H1 (cell line): ENCODE measurements around the gene SIK3. TPM values are rescaled to one million over a fixed set of nuclear protein-coding genes. Genes with fewer than 3 reads are reported as not detected.

Experiments used
- CTCF ChIA-PET: fragments of 300-600 bp; sonication (Branson Sonifier 250); formaldehyde crosslinking; loops from one replicate; lab custom pipeline; 2021; ENCODE audit not compliant: partially characterized antibody; lab: Charles Lee
- POLR2A ChIA-PET: fragments of 300-600 bp; sonication (Branson Sonifier 250); formaldehyde crosslinking; loops from one replicate; lab custom pipeline; 2021; ENCODE audit warnings: inconsistent platforms; ENCODE audit not compliant: partially characterized antibody; lab: Charles Lee
- DNase-seq, 2 experiments: peaks; one replicate each; pipeline versions ENCODE4 v3.0.0 to v3.0.0-alpha.2; 2010 to 2022; ENCODE audit warnings: low spot score in 2 of 2, low read depth in 1 of 2, mixed read lengths in 1 of 2
- FAIRE-seq: peaks from 2 replicates; lab custom pipeline; 2011; peaks lifted over from hg19 to GRCh38; lab: Jason Lieb, UNC
- H2AFZ ChIP-seq: 2 replicates; pipeline ENCODE4 v1.8.1; 2012; ENCODE audit warnings: low read length, inconsistent platforms
- H2AK5ac ChIP-seq: 2 replicates; pipeline ENCODE4 v1.6.1; 2013; ENCODE audit warnings: low read depth, low read length
- H2BK120ac ChIP-seq: replicated peaks from 2 replicates; pipeline ENCODE3; 2013; ENCODE audit warnings: low read depth, low read length, inconsistent platforms
- H2BK12ac ChIP-seq: 2 replicates; pipeline ENCODE4 v1.6.1; 2013; ENCODE audit warnings: low read depth, low read length
- H2BK15ac ChIP-seq: 2 replicates; pipeline ENCODE4 v1.6.1; 2013; ENCODE audit warnings: low read length
- H2BK20ac ChIP-seq: 2 replicates; pipeline ENCODE4 v1.6.1; 2013; ENCODE audit warnings: low read length
- H2BK5ac ChIP-seq: 2 replicates; pipeline ENCODE4 v1.6.1; 2013; ENCODE audit warnings: low read depth, low read length
- H3K14ac ChIP-seq: 2 replicates; pipeline ENCODE4 v1.6.1; 2013; ENCODE audit warnings: inconsistent platforms; ENCODE audit not compliant: insufficient read length
- H3K18ac ChIP-seq: 2 replicates; pipeline ENCODE4 v1.6.1; 2013; ENCODE audit warnings: low read length; ENCODE audit errors: extremely low read depth
- H3K23ac ChIP-seq: 2 replicates; pipeline ENCODE4 v1.6.1; 2013; ENCODE audit warnings: inconsistent platforms; ENCODE audit not compliant: insufficient read length
- H3K23me2 ChIP-seq: 2 replicates; pipeline ENCODE4 v1.6.1; 2013; ENCODE audit warnings: low read depth, low read length
- H3K27ac ChIP-seq: 2 replicates; pipeline ENCODE4 v1.6.1; 2011; ENCODE audit warnings: low read depth, low read length, inconsistent platforms
- H3K27me3 ChIP-seq, 4 experiments: replicated peaks in 1 of 4; 1 replicate in 1 of 4; 2 replicates in 3 of 4; pipeline versions ENCODE4 v1.6.1 to v1.8.1; 2011 to 2013; ENCODE audit warnings: low read length in 3 of 4, mild to moderate bottlenecking in 3 of 4, inconsistent platforms in 2 of 4, mixed read lengths in 2 of 4, moderate library complexity in 1 of 4; ENCODE audit not compliant: control insufficient read depth in 3 of 4, insufficient read depth in 3 of 4; ENCODE audit errors: extremely low read depth in 1 of 4
- H3K36me3 ChIP-seq, 4 experiments: 2 replicates each; pipeline versions ENCODE4 v1.6.1 to v1.8.1; 2011 to 2013; ENCODE audit warnings: mild to moderate bottlenecking in 4 of 4, low read length in 3 of 4, moderate library complexity in 2 of 4, control low read depth in 1 of 4, inconsistent platforms in 1 of 4; ENCODE audit not compliant: insufficient read depth in 4 of 4, control insufficient read depth in 2 of 4
- H3K4ac ChIP-seq: replicated peaks from 2 replicates; pipeline ENCODE3; 2013; ENCODE audit warnings: low read length, low read depth, mixed read lengths, inconsistent platforms; ENCODE audit not compliant: insufficient read length
- H3K4me1 ChIP-seq, 4 experiments: replicated peaks in 1 of 4; 1 replicate in 1 of 4; 2 replicates in 3 of 4; pipeline versions ENCODE4 v1.6.1 to v1.8.1; 2011 to 2013; ENCODE audit warnings: low read length in 3 of 4, inconsistent platforms in 2 of 4, mixed read lengths in 1 of 4; ENCODE audit not compliant: insufficient read depth in 4 of 4, control insufficient read depth in 3 of 4
- H3K4me2 ChIP-seq, 2 experiments: 2 replicates each; pipeline versions ENCODE4 v1.6.1 to v1.8.1; 2011 to 2013; ENCODE audit warnings: low read depth in 2 of 2, low read length in 2 of 2, control low read depth in 1 of 2, inconsistent platforms in 1 of 2, mild to moderate bottlenecking in 1 of 2; ENCODE audit not compliant: insufficient read depth in 1 of 2
- H3K4me3 ChIP-seq, 4 experiments: fragments of 200-600, 300-600 bp in 1 of 4; sonication (generic), shearing (Covaris generic), sonication (Bioruptor Twin) in 1 of 4; 2 replicates each; pipeline versions ENCODE4 v1.5.1 to v1.8.1; 2011 to 2016; ENCODE audit warnings: low read length in 4 of 4, low read depth in 3 of 4, control low read depth in 2 of 4, inconsistent platforms in 2 of 4, mild to moderate bottlenecking in 2 of 4, mixed read lengths in 1 of 4, moderate library complexity in 1 of 4; ENCODE audit not compliant: insufficient read depth in 2 of 4; ENCODE audit errors: extremely low read depth in 1 of 4
- H3K56ac ChIP-seq: replicated peaks from 2 replicates; pipeline ENCODE3; 2013; ENCODE audit warnings: low read depth, mild to moderate bottlenecking, mixed read lengths, low read length, inconsistent platforms; ENCODE audit not compliant: insufficient read length
- H3K79me1 ChIP-seq: 2 replicates; pipeline ENCODE4 v1.6.1; 2013; ENCODE audit warnings: low read depth, low read length, control low read depth
- H3K79me2 ChIP-seq, 2 experiments: 2 replicates each; pipeline versions ENCODE4 v1.6.1 to v1.8.1; 2012 to 2013; ENCODE audit warnings: low read length in 2 of 2, mild to moderate bottlenecking in 2 of 2, inconsistent platforms in 1 of 2; ENCODE audit not compliant: insufficient read depth in 2 of 2, control insufficient read depth in 1 of 2
- H3K9ac ChIP-seq, 4 experiments: replicated peaks in 1 of 4; 1 replicate in 1 of 4; 2 replicates in 3 of 4; pipeline versions ENCODE4 v1.6.1 to v1.8.1; 2011 to 2013; ENCODE audit warnings: low read depth in 3 of 4, low read length in 3 of 4, control low read depth in 2 of 4, mild to moderate bottlenecking in 2 of 4, moderate library complexity in 2 of 4, inconsistent platforms in 1 of 4; ENCODE audit errors: extremely low read depth in 1 of 4
- H3K9me3 ChIP-seq, 2 experiments: 2 replicates each; pipeline versions ENCODE4 v1.6.1 to v1.8.1; 2012 to 2013; ENCODE audit warnings: mild to moderate bottlenecking in 2 of 2, moderate library complexity in 2 of 2, control low read depth in 1 of 2, inconsistent platforms in 1 of 2, low read depth in 1 of 2, low read length in 1 of 2, mixed read lengths in 1 of 2; ENCODE audit not compliant: insufficient read depth in 2 of 2
- H4K20me1 ChIP-seq, 2 experiments: replicated peaks in 1 of 2; 2 replicates each; pipeline versions ENCODE3 to v1.8.1; 2011 to 2013; ENCODE audit warnings: inconsistent platforms in 2 of 2, low read length in 2 of 2, mild to moderate bottlenecking in 1 of 2; ENCODE audit not compliant: insufficient read depth in 2 of 2, control insufficient read depth in 1 of 2
- H4K5ac ChIP-seq: 2 replicates; pipeline ENCODE4 v1.6.1; 2013; ENCODE audit warnings: low read length, low read depth, mixed read lengths, inconsistent platforms; ENCODE audit not compliant: insufficient read length
- H4K8ac ChIP-seq: 2 replicates; pipeline ENCODE4 v1.8.0; 2013; ENCODE audit warnings: mild to moderate bottlenecking, moderate library complexity, low read length, inconsistent platforms; ENCODE audit not compliant: insufficient read depth; ENCODE audit errors: extremely low read depth
- H4K91ac ChIP-seq: replicated peaks from 2 replicates; pipeline ENCODE3; 2013; ENCODE audit warnings: low read length, mixed read lengths, inconsistent platforms; ENCODE audit not compliant: insufficient read length
- ATF3 ChIP-seq: IDR thresholded peaks from 2 replicates; pipeline ENCODE4 v1.6.1; 2011; ENCODE audit warnings: low read depth, mild to moderate bottlenecking, low read length; ENCODE audit not compliant: insufficient read depth
- BRCA1 ChIP-seq: IDR thresholded peaks from 2 replicates; pipeline ENCODE4 v1.6.1; 2012; ENCODE audit warnings: low read depth, low read length, improper control_type of control experiment
- CHD2 ChIP-seq: IDR thresholded peaks from 2 replicates; pipeline ENCODE4 v1.6.1; 2012; ENCODE audit warnings: low read length, improper control_type of control experiment
- CREB1 ChIP-seq: IDR thresholded peaks from 2 replicates; pipeline ENCODE4 v1.6.1; 2012; ENCODE audit warnings: inconsistent platforms
- CTBP2 ChIP-seq: IDR thresholded peaks from 2 replicates; pipeline ENCODE4 v1.7.0; 2011; ENCODE audit warnings: borderline replicate concordance, mild to moderate bottlenecking, moderate library complexity, mixed read lengths, low read length; ENCODE audit not compliant: insufficient read depth, insufficient read length
- EGR1 ChIP-seq: IDR thresholded peaks from 2 replicates; pipeline ENCODE4 v1.6.1; 2011; ENCODE audit warnings: low read depth, low read length, borderline replicate concordance
- JUND ChIP-seq: IDR thresholded peaks from 2 replicates; pipeline ENCODE4 v1.6.1; 2011; ENCODE audit warnings: mild to moderate bottlenecking, improper control_type of control experiment, low read length
- KDM4A ChIP-seq: IDR thresholded peaks from one replicate; pipeline ENCODE4 v1.7.1; 2012; ENCODE audit warnings: low read depth, mild to moderate bottlenecking, moderate library complexity, low read length, inconsistent platforms; ENCODE audit not compliant: severe bottlenecking
- MAFK ChIP-seq: IDR thresholded peaks from 2 replicates; pipeline ENCODE4 v1.6.1; 2012; ENCODE audit warnings: low read depth, mild to moderate bottlenecking, improper control_type of control experiment, low read length
- MAX ChIP-seq: IDR thresholded peaks from 2 replicates; pipeline ENCODE4 v1.6.1; 2012; ENCODE audit warnings: inconsistent platforms
- POLR2AphosphoS5 ChIP-seq: IDR thresholded peaks from 2 replicates; pipeline ENCODE4 v1.6.1; 2011; ENCODE audit warnings: low read depth, low read length
- RNF2 ChIP-seq: fragments of 200-900, 300-1000 bp; sonication (generic); IDR thresholded peaks from 2 replicates; pipeline ENCODE4 v1.7.1; 2016; ENCODE audit warnings: borderline replicate concordance, low read depth, mild to moderate bottlenecking, antibody characterized with exemption, low read length; ENCODE audit not compliant: poor library complexity, severe bottlenecking; ENCODE audit errors: missing control alignments
- SP4 ChIP-seq: IDR thresholded peaks from 2 replicates; pipeline ENCODE4 v1.6.1; 2012; ENCODE audit warnings: low read length, inconsistent platforms
- WGBS, 2 experiments: shearing (Covaris generic) in 1 of 2; methylation state at CpG; one replicate each; pipeline versions ENCODE4 v1.1.6 to v1.1.7; 2013 to 2015; ENCODE audit warnings: low lambda C conversion rate in 2 of 2, mixed read lengths in 2 of 2, inconsistent platforms in 1 of 2, low coverage in 1 of 2, missing lambda C conversion rate in 1 of 2; ENCODE audit not compliant: insufficient replicate concordance in 2 of 2, insufficient coverage in 1 of 2, insufficient read length in 1 of 2; ENCODE audit errors: extremely low coverage in 1 of 2, missing lambda C conversion rate in 1 of 2; 5-methylcytosine and 5-hydroxymethylcytosine counted together
- polyA plus RNA-seq, 7 experiments: library from polyadenylated mRNA; depleted of rRNA in 3 of 7; stranded (reverse) in 5 of 7; unstranded in 2 of 7; fragments of >200 nt in 5 of 7; fragments of 200-250 nt in 2 of 7; gene quantifications; 1 replicate in 5 of 7; 2 replicates in 1 of 7; 4 replicates in 1 of 7; pipeline versions ENCODE4 v1.2.1 to v1.2.3, GENCODE V29; 2011 to 2013; ENCODE audit warnings: missing spikeins in 2 of 7, mixed read lengths in 2 of 7
- total RNA-seq: library from RNA; stranded (reverse); fragmentation: NEBNext Ultra II Directional; extraction: Animal tissue kit (Norgen Biotek cat#: 25700); gene quantifications from 2 replicates; pipeline ENCODE4 v1.2.1, GENCODE V29; 2021

Gene SIK3
- total and polyA plus RNA-seq, 2 of the 8 experiments (the other 6 are each of a cell fraction or from before 2014, with no cell fraction given) = 19.9 to 32.1 TPM

GRCh38 chr11:116935089-116935488, 163.1 kb downstream of the SIK3 start:
- H3K23me2 ChIP-seq = no peaks in the 10 kb centered on the region; the same call in 1 of the 2 replicates
- H3K27ac ChIP-seq = no peak overlapping the region
- 100% methylated on average over 1 of the region's 1 CpG; no CpG with 5 or more reads in 1 of the 2 experiments for WGBS, 2 experiments
- peaks cover under 1 to 5% (median 4%) of the 10 kb centered on the region in 4 experiments; a peak in 4 of 7 replicates for H3K4me1 ChIP-seq
- H3K9ac ChIP-seq = no peak overlapping the region
- no peak overlapping the region for H3K18ac ChIP-seq
- H3K27me3 ChIP-seq = no peaks in the 10 kb centered on the region
- no peaks in the 10 kb centered on the region for H3K9me3 ChIP-seq
- H3K14ac ChIP-seq = no peak overlapping the region
- H3K79me2 ChIP-seq = no peaks in the 10 kb centered on the region
- no peak overlapping the region for H3K4ac ChIP-seq
- no peak overlapping the region for H3K23ac ChIP-seq
- H3K4me3 ChIP-seq = no peak overlapping the region
- H2AFZ ChIP-seq = no peak overlapping the region
- H3K4me2 ChIP-seq = no peak overlapping the region
- peaks cover 0 to 2% of the 10 kb centered on the region in 2 experiments for H4K20me1 ChIP-seq
- no peaks in the 10 kb centered on the region for H3K36me3 ChIP-seq
- no peak overlapping the region for H2AK5ac ChIP-seq
- H4K5ac ChIP-seq = no peak overlapping the region
- ChIA-PET POLR2A (no interaction called here), CTCF (no interaction called here)
- H4K91ac ChIP-seq = no peak overlapping the region
- H2BK5ac ChIP-seq = no peak overlapping the region
- H2BK20ac ChIP-seq = no peak overlapping the region
- no peak overlapping the region for H2BK120ac ChIP-seq
- FAIRE-seq (no peak), DNase-seq (no peak)
- H4K8ac ChIP-seq = no peak overlapping the region
- no peaks in the 10 kb centered on the region for H3K79me1 ChIP-seq
- no peak overlapping the region for H2BK12ac ChIP-seq
- no peak overlapping the region for H3K56ac ChIP-seq
- no peak overlapping the region for H2BK15ac ChIP-seq
- TF ChIP-seq SP4 = no peak
- no peak for TF ChIP-seq KDM4A
- no peak for TF ChIP-seq CREB1
- no peak for TF ChIP-seq POLR2AphosphoS5
- TF ChIP-seq MAFK = no peak
- no peak for TF ChIP-seq BRCA1
- TF ChIP-seq EGR1 = no peak
- no peak for TF ChIP-seq MAX
- TF ChIP-seq ATF3 = no peak
- TF ChIP-seq CHD2 = no peak
- TF ChIP-seq JUND = no peak
- TF ChIP-seq CTBP2 = no peak
- no peak for TF ChIP-seq RNF2
